ENCODE measurements around the gene SLC9A5. TPM values are rescaled to one million over a fixed set of nuclear protein-coding genes. Genes with fewer than 3 reads are reported as not detected.

Gene SLC9A5
- polyA plus RNA-seq, 2 donors: 0.11 to 0.43 TPM

GRCh38 chr16:67228905-67229304 lies 19.9 kb upstream of the SLC9A5 start:
- H3K36me3 ChIP-seq (ENCODE audit: control insufficient read depth in 2 of 2, insufficient read depth in 2 of 2, low read length in 1 of 2): peaks cover 18 to 31% of the 10 kb centered on the region in 2 donors
- peaks cover 0 to 11% of the 10 kb centered on the region in 2 donors for H3K4me1 ChIP-seq (ENCODE audit: control insufficient read depth in 2 of 2, insufficient read depth in 2 of 2, low read length in 1 of 2)
- no peak overlapping the region for H3K4me3 ChIP-seq (ENCODE audit: low read depth in 1 of 2, low read length in 2 of 2)
- H3K27ac ChIP-seq (ENCODE audit: low read depth in 2 of 2, low read length in 1 of 2): no peak overlapping the region
- WGBS, 2 donors: 86 to 88% methylated on average over 9 of the region's 9 CpGs
- no peaks in the 10 kb centered on the region for H3K9me3 ChIP-seq (ENCODE audit: control insufficient read depth in 2 of 2, insufficient read depth in 1 of 2, low read depth in 1 of 2, low read length in 1 of 2)
- no peaks in the 10 kb centered on the region for H3K27me3 ChIP-seq (ENCODE audit: control insufficient read depth in 1 of 2, insufficient read depth in 2 of 2, low read length in 2 of 2)

- Histone ChIP-seq H3K36me3 (ENCODE audit: control insufficient read depth in 2 of 2, insufficient read depth in 2 of 2, low read length in 1 of 2) (peaks cover 18 to 36% of the 10 kb centered on the region in 2 donors), H3K27me3 (ENCODE audit: control insufficient read depth in 1 of 2, insufficient read depth in 2 of 2, low read length in 2 of 2) (no peaks in the 10 kb centered on the region), H3K4me1 (ENCODE audit: control insufficient read depth in 2 of 2, insufficient read depth in 2 of 2, low read length in 1 of 2) (peaks cover 0 to 11% of the 10 kb centered on the region in 2 donors), H3K9me3 (ENCODE audit: control insufficient read depth in 2 of 2, insufficient read depth in 1 of 2, low read depth in 1 of 2, low read length in 1 of 2) (no peaks in the 10 kb centered on the region), H3K4me3 (ENCODE audit: low read depth in 1 of 2, low read length in 2 of 2) (no peak overlapping the region), H3K27ac (ENCODE audit: low read depth in 2 of 2, low read length in 1 of 2) (no peak overlapping the region)
- WGBS, 2 donors: 89 to 90% methylated on average over 31 to 32 of the region's 32 CpGs
These were observed 18.6 kb upstream of the SLC9A5 start for GRCh38 chr16:67229906-67230808.

- no peaks in the 10 kb centered on the region for H3K9me3 ChIP-seq (ENCODE audit: control insufficient read depth in 2 of 2, insufficient read depth in 1 of 2, low read depth in 1 of 2, low read length in 1 of 2)
- H3K4me3 ChIP-seq (ENCODE audit: low read depth in 1 of 2, low read length in 2 of 2): no peak overlapping the region
- H3K4me1 ChIP-seq (ENCODE audit: control insufficient read depth in 2 of 2, insufficient read depth in 2 of 2, low read length in 1 of 2): peaks cover 0 to 10% of the 10 kb centered on the region in 2 donors
- 76 to 84% methylated on average over 12 of the region's 12 CpGs for WGBS, 2 donors
- peaks cover 18 to 36% of the 10 kb centered on the region in 2 donors for H3K36me3 ChIP-seq (ENCODE audit: control insufficient read depth in 2 of 2, insufficient read depth in 2 of 2, low read length in 1 of 2)
- no peaks in the 10 kb centered on the region for H3K27me3 ChIP-seq (ENCODE audit: control insufficient read depth in 1 of 2, insufficient read depth in 2 of 2, low read length in 2 of 2)
- H3K27ac ChIP-seq (ENCODE audit: low read depth in 2 of 2, low read length in 1 of 2): no peak overlapping the region
These were observed 17.7 kb upstream of the SLC9A5 start for GRCh38 chr16:67230809-67231660.

GRCh38 chr16:67233596-67233995 lies 15.2 kb upstream of the SLC9A5 start:
- H3K4me1 ChIP-seq (ENCODE audit: control insufficient read depth in 2 of 2, insufficient read depth in 2 of 2, low read length in 1 of 2): no peaks in the 10 kb centered on the region
- no peak overlapping the region for H3K27ac ChIP-seq (ENCODE audit: low read depth in 2 of 2, low read length in 1 of 2)
- no peaks in the 10 kb centered on the region for H3K27me3 ChIP-seq (ENCODE audit: control insufficient read depth in 1 of 2, insufficient read depth in 2 of 2, low read length in 2 of 2)
- peaks cover 15 to 42% of the 10 kb centered on the region in 2 donors for H3K36me3 ChIP-seq (ENCODE audit: control insufficient read depth in 2 of 2, insufficient read depth in 2 of 2, low read length in 1 of 2)
- no peak overlapping the region for H3K4me3 ChIP-seq (ENCODE audit: low read depth in 1 of 2, low read length in 2 of 2)
- no peaks in the 10 kb centered on the region for H3K9me3 ChIP-seq (ENCODE audit: control insufficient read depth in 2 of 2, insufficient read depth in 1 of 2, low read depth in 1 of 2, low read length in 1 of 2)
- 68 to 83% methylated on average over 7 of the region's 7 CpGs for WGBS, 2 donors

- H3K9me3 ChIP-seq (ENCODE audit: control insufficient read depth in 2 of 2, insufficient read depth in 1 of 2, low read depth in 1 of 2, low read length in 1 of 2): no peaks in the 10 kb centered on the region
- H3K27me3 ChIP-seq (ENCODE audit: control insufficient read depth in 1 of 2, insufficient read depth in 2 of 2, low read length in 2 of 2): no peaks in the 10 kb centered on the region
- 91 to 94% methylated on average over 10 of the region's 10 CpGs for WGBS, 2 donors
- no peak overlapping the region for H3K4me3 ChIP-seq (ENCODE audit: low read depth in 1 of 2, low read length in 2 of 2)
- no peak overlapping the region for H3K27ac ChIP-seq (ENCODE audit: low read depth in 2 of 2, low read length in 1 of 2)
- peaks cover 11 to 43% of the 10 kb centered on the region in 2 donors for H3K36me3 ChIP-seq (ENCODE audit: control insufficient read depth in 2 of 2, insufficient read depth in 2 of 2, low read length in 1 of 2)
- no peaks in the 10 kb centered on the region for H3K4me1 ChIP-seq (ENCODE audit: control insufficient read depth in 2 of 2, insufficient read depth in 2 of 2, low read length in 1 of 2)
These were observed 14.6 kb upstream of the SLC9A5 start for GRCh38 chr16:67234180-67234597.

- Histone ChIP-seq H3K9me3 (ENCODE audit: control insufficient read depth in 2 of 2, insufficient read depth in 1 of 2, low read depth in 1 of 2, low read length in 1 of 2) (no peaks in the 10 kb centered on the region), H3K27me3 (ENCODE audit: control insufficient read depth in 1 of 2, insufficient read depth in 2 of 2, low read length in 2 of 2) (no peaks in the 10 kb centered on the region), H3K27ac (ENCODE audit: low read depth in 2 of 2, low read length in 1 of 2) (no peak overlapping the region), H3K4me3 (ENCODE audit: low read depth in 1 of 2, low read length in 2 of 2) (no peak overlapping the region), H3K36me3 (ENCODE audit: control insufficient read depth in 2 of 2, insufficient read depth in 2 of 2, low read length in 1 of 2) (peaks cover 9 to 27% of the 10 kb centered on the region in 2 donors), H3K4me1 (ENCODE audit: control insufficient read depth in 2 of 2, insufficient read depth in 2 of 2, low read length in 1 of 2) (peaks cover 0 to 4% of the 10 kb centered on the region in 2 donors)
- 79 to 84% methylated on average over 17 of the region's 17 CpGs for WGBS, 2 donors
These were observed 12.8 kb upstream of the SLC9A5 start for GRCh38 chr16:67235816-67236562.

GRCh38 chr16:67236563-67237395 lies 12.0 kb upstream of the SLC9A5 start:
- no peaks in the 10 kb centered on the region for H3K9me3 ChIP-seq (ENCODE audit: control insufficient read depth in 2 of 2, insufficient read depth in 1 of 2, low read depth in 1 of 2, low read length in 1 of 2)
- peaks cover 2 to 19% of the 10 kb centered on the region in 2 donors for H3K36me3 ChIP-seq (ENCODE audit: control insufficient read depth in 2 of 2, insufficient read depth in 2 of 2, low read length in 1 of 2)
- 83 to 89% methylated on average over 45 to 50 of the region's 50 CpGs for WGBS, 2 donors
- no peaks in the 10 kb centered on the region for H3K27me3 ChIP-seq (ENCODE audit: control insufficient read depth in 1 of 2, insufficient read depth in 2 of 2, low read length in 2 of 2)
- H3K4me3 ChIP-seq (ENCODE audit: low read depth in 1 of 2, low read length in 2 of 2): no peak overlapping the region
- peaks cover 0 to 6% of the 10 kb centered on the region in 2 donors for H3K4me1 ChIP-seq (ENCODE audit: control insufficient read depth in 2 of 2, insufficient read depth in 2 of 2, low read length in 1 of 2)
- no peak overlapping the region for H3K27ac ChIP-seq (ENCODE audit: low read depth in 2 of 2, low read length in 1 of 2)

- no peak overlapping the region for H3K27ac ChIP-seq (ENCODE audit: low read depth in 2 of 2, low read length in 1 of 2)
- no peaks in the 10 kb centered on the region for H3K9me3 ChIP-seq (ENCODE audit: control insufficient read depth in 2 of 2, insufficient read depth in 1 of 2, low read depth in 1 of 2, low read length in 1 of 2)
- H3K27me3 ChIP-seq (ENCODE audit: control insufficient read depth in 1 of 2, insufficient read depth in 2 of 2, low read length in 2 of 2): no peaks in the 10 kb centered on the region
- no peak overlapping the region for H3K4me3 ChIP-seq (ENCODE audit: low read depth in 1 of 2, low read length in 2 of 2)
- peaks cover 0 to 6% of the 10 kb centered on the region in 2 donors for H3K4me1 ChIP-seq (ENCODE audit: control insufficient read depth in 2 of 2, insufficient read depth in 2 of 2, low read length in 1 of 2)
- 83 to 88% methylated on average over 16 of the region's 16 CpGs for WGBS, 2 donors
- peaks cover 0 to 17% of the 10 kb centered on the region in 2 donors for H3K36me3 ChIP-seq (ENCODE audit: control insufficient read depth in 2 of 2, insufficient read depth in 2 of 2, low read length in 1 of 2)
These were observed 11.1 kb upstream of the SLC9A5 start for GRCh38 chr16:67237396-67238277.
